ENCODE data around the gene COL4A5. TPM values are rescaled to one million over a fixed set of nuclear protein-coding genes. Genes with fewer than 3 reads are reported as not detected.
"Not testable (repeated sequence)": the region's sequence is repeated elsewhere in the genome, so short reads cannot be mapped to it uniquely, and the experiment has no call there.

Gene COL4A5
- 23.2 and 40.8 TPM in 2 replicates for total RNA-seq (ENCODE audit: low replicate concordance)

- peak within 1 kb of the TSS; percentile 74 for H3K4me3 ChIP-seq (ENCODE audit: low read depth, low read length)
- no peak for TF ChIP-seq CTCF (IDR thresholded peaks at IDR 0.05; ENCODE audit: insufficient read depth, low read length)
- DNase-seq (ENCODE audit: low read depth), result peak; percentile 91
These were observed at the start of gene COL4A5 for GRCh38 chrX:108439426-108439942. TSS of gene COL4A5 (plus strand) at chrX:108439838. CDS start at chrX:108440126, 288 bp downstream.

- H3K4me3 ChIP-seq (ENCODE audit: low read depth, low read length); DNase-seq (ENCODE audit: low read depth): not testable (repeated sequence)
These were observed 48.5 kb upstream of the COL4A5 start for GRCh38 chrX:108390976-108391717.

- peak; percentile 13 for DNase-seq (ENCODE audit: low read depth)
- no peak overlapping the region for H3K4me3 ChIP-seq (ENCODE audit: low read depth, low read length)
- no peak for TF ChIP-seq CTCF (IDR thresholded peaks at IDR 0.05; ENCODE audit: insufficient read depth, low read length)
These were observed 43.3 kb upstream of the COL4A5 start for GRCh38 chrX:108396188-108396891.

GRCh38 chrX:108396986-108397385 is 42.7 kb upstream of the COL4A5 start:
- TF ChIP-seq CTCF (IDR thresholded peaks at IDR 0.05; ENCODE audit: insufficient read depth, low read length), result no peak
- no peak overlapping the region for H3K4me3 ChIP-seq (ENCODE audit: low read depth, low read length)
- DNase-seq (ENCODE audit: low read depth), result no peak

- DNase-seq (ENCODE audit: low read depth), result peak; percentile 66
- no peak for TF ChIP-seq CTCF (IDR thresholded peaks at IDR 0.05; ENCODE audit: insufficient read depth, low read length)
- no peak overlapping the region for H3K4me3 ChIP-seq (ENCODE audit: low read depth, low read length)
These were observed 41.8 kb upstream of the COL4A5 start for GRCh38 chrX:108397627-108398391.

GRCh38 chrX:108399418-108400165 is 40.0 kb upstream of the COL4A5 start:
- peak; percentile 58 for DNase-seq (ENCODE audit: low read depth)
- H3K4me3 ChIP-seq (ENCODE audit: low read depth, low read length), result no peak overlapping the region
- no peak for TF ChIP-seq CTCF (IDR thresholded peaks at IDR 0.05; ENCODE audit: insufficient read depth, low read length)

Data from fibroblast of the aortic adventitia (primary cell).